ENCODE measurements around the gene SIRT2. TPM values are rescaled to one million over a fixed set of nuclear protein-coding genes. Genes with fewer than 3 reads are reported as not detected.

The SIRT2 gene
- polyA plus RNA-seq, 3 donors, result 57.5 to 65.9 (median 64.3) TPM

- Mint-ChIP-seq H3K4me3 (no peak overlapping the region), H3K9me3 (no peaks in the 10 kb centered on the region), H3K4me1 (no peaks in the 10 kb centered on the region), H3K27me3 (ENCODE audit: low read depth in 3 of 3) (peaks cover 0 to 2% (median 0%) of the 10 kb centered on the region in 3 donors), H3K27ac (peak overlapping the region in 1 of 7 donors; percentile 36), H3K36me3 (peaks cover 90 to 98% of the 10 kb centered on the region in 2 donors)
- Histone ChIP-seq H3K79me2 (ENCODE audit: insufficient read depth, low read length) (peaks cover 47% of the 10 kb centered on the region), H3K9me3 (replicated peaks in 1 of 2; ENCODE audit: control insufficient read depth in 1 of 2, insufficient read depth in 1 of 2, low read length in 2 of 2) (no peaks in the 10 kb centered on the region), H3K27me3 (ENCODE audit: control insufficient read depth in 2 of 2, insufficient read depth in 2 of 2, low read length in 2 of 2) (no peaks in the 10 kb centered on the region), H4K20me1 (ENCODE audit: insufficient read depth, low read length) (peaks cover 87% of the 10 kb centered on the region), H2AFZ (ENCODE audit: insufficient read depth, low read depth, low read length, poor library complexity, severe bottlenecking) (no peak overlapping the region), H3K9ac (ENCODE audit: insufficient read depth, low read length, poor library complexity, severe bottlenecking) (no peak overlapping the region), H3K4me2 (replicated peaks; ENCODE audit: extremely low read depth, low read length, poor library complexity, severe bottlenecking) (no peak overlapping the region), H3K4me3 (replicated peaks in 1 of 3; ENCODE audit: low read depth in 2 of 3, low read length in 3 of 3) (no peak overlapping the region), H3K4me1 (ENCODE audit: control insufficient read depth in 1 of 2, insufficient read depth in 2 of 2, low read length in 2 of 2) (no peaks in the 10 kb centered on the region), H3K27ac (ENCODE audit: low read depth in 1 of 2, low read length in 2 of 2) (no peak overlapping the region), H3K36me3 (replicated peaks in 1 of 2; ENCODE audit: control insufficient read depth in 1 of 2, insufficient read depth in 2 of 2, low read length in 2 of 2) (peaks cover 95 to 99% of the 10 kb centered on the region in 2 donors)
- intact Hi-C loops (cut with micrococcal nuclease), result no loop called here
- TF ChIP-seq CTCF (IDR thresholded peaks at IDR 0.05), result no peak
- WGBS (ENCODE audit: insufficient coverage), result 89% methylated on average over 12 of the region's 28 CpGs
- no peak for DNase-seq
Measured at GRCh38 chr19:38839816-38840582, 59.4 kb downstream of the SIRT2 start.

DNA sequence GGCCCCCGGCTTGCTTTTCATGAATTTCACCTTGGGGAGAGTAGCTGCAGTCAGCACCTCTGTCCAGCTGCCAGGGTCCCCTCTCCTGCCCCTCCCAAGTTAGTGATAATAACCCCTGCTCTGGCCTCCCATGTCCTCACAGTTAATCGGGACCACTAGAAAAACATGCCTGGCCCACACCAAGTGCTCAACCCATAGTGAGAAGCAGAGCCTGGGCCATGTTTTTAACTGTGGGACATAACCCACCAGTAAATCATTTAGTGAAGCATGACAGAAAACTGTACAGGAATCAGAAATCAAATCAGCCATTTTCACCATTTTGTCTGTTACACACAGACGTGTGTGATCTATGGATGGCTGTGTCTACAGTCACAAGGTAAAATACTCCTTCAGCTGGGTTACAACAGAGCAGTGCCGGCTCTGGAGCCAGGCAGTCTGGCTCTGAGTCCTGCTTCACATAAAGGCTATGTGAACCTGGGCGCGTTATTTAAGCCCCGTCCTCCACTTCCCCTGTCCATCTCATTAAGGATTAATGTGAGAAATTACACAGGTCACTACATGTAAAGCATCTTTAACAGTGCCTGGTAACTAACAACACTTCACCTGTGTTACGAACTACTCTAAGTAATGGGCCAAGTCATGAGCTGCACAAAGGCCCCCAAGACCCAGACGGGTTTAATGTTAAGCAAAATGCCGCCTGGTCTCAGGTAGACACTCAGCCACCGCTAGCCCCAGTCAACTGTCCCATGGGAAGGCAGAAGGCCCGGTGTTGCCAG lies 60.2 kb downstream of the SIRT2 start:
- intact Hi-C loops (cut with micrococcal nuclease), result no loop called here
- H3K27me3 Mint-ChIP-seq (ENCODE audit: low read depth in 3 of 3), result peaks cover 0 to 2% (median 0%) of the 10 kb centered on the region in 3 donors
- H3K27ac Mint-ChIP-seq, result peak overlapping the region in 4 of 7 donors; percentile 35 to 77 (median 44)
- H3K79me2 ChIP-seq (ENCODE audit: insufficient read depth, low read length), result peaks cover 39% of the 10 kb centered on the region
- H3K27me3 ChIP-seq (ENCODE audit: control insufficient read depth in 2 of 2, insufficient read depth in 2 of 2, low read length in 2 of 2), result no peaks in the 10 kb centered on the region
- WGBS (ENCODE audit: insufficient coverage), result 100% methylated on average over 4 of the region's 12 CpGs
- TF ChIP-seq CTCF (IDR thresholded peaks at IDR 0.05), result no peak
- H2AFZ ChIP-seq (ENCODE audit: insufficient read depth, low read depth, low read length, poor library complexity, severe bottlenecking), result no peak overlapping the region
- H3K4me3 ChIP-seq (replicated peaks in 1 of 3; ENCODE audit: low read depth in 2 of 3, low read length in 3 of 3), result no peak overlapping the region
- DNase-seq, result no peak
- peaks cover 86 to 91% of the 10 kb centered on the region in 2 donors for H3K36me3 ChIP-seq (replicated peaks in 1 of 2; ENCODE audit: control insufficient read depth in 1 of 2, insufficient read depth in 2 of 2, low read length in 2 of 2)
- H4K20me1 ChIP-seq (ENCODE audit: insufficient read depth, low read length), result peaks cover 78% of the 10 kb centered on the region
- no peaks in the 10 kb centered on the region for H3K9me3 ChIP-seq (replicated peaks in 1 of 2; ENCODE audit: control insufficient read depth in 1 of 2, insufficient read depth in 1 of 2, low read length in 2 of 2)
- no peaks in the 10 kb centered on the region for H3K9me3 Mint-ChIP-seq
- no peaks in the 10 kb centered on the region for H3K4me1 ChIP-seq (ENCODE audit: control insufficient read depth in 1 of 2, insufficient read depth in 2 of 2, low read length in 2 of 2)
- peak overlapping the region in 1 of 2 donors; percentile 3 for H3K27ac ChIP-seq (ENCODE audit: low read depth in 1 of 2, low read length in 2 of 2)
- H3K4me3 Mint-ChIP-seq, result no peak overlapping the region
- H3K4me1 Mint-ChIP-seq, result no peaks in the 10 kb centered on the region
- peaks cover 82 to 90% of the 10 kb centered on the region in 2 donors for H3K36me3 Mint-ChIP-seq
- no peak overlapping the region for H3K4me2 ChIP-seq (replicated peaks; ENCODE audit: extremely low read depth, low read length, poor library complexity, severe bottlenecking)
- no peak overlapping the region for H3K9ac ChIP-seq (ENCODE audit: insufficient read depth, low read length, poor library complexity, severe bottlenecking)
